ENCODE measurements around the gene GCK. TPM values are rescaled to one million over a fixed set of nuclear protein-coding genes. Genes with fewer than 3 reads are reported as not detected.

GCK gene
- total RNA-seq, 1 donor from 2014 or later, result 2.7 TPM

DNA sequence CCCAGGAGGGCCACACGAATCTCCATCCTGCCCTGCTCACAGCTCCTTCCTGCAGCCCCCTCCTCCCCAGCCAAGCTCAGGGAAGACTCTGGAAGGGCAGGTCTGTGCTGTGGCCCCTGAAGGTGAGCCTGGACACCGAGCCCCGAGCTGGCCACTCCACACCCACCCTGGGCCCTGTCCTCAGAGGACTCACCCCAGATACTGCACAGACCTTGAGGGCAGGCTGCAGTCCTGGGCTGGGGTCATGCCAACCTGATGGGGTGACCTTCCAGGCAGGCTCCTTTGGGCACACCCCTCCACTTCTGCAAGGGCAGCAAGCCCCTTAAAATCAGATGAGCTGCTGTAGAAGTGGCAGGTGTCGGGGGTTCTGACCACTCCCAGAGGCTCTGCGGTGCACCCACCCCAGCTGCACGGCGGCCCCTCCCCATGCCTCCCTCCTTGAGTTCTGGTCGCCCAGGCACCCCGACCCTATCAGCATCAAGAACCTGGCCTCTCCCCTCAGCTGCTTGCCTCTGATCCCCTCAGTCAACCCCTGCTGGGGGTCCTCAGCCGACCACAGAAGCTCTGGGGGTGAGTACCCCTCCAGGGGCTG, 35.8 kb upstream of the GCK start:
- intact Hi-C loops (cut with DNase I), result no loop called here
- no peak overlapping the region for H3K4me3 ChIP-seq

GRCh38 chr7:44224080-44224973, 35.1 kb upstream of the GCK start:
- DNase-seq (ENCODE audit: low spot score in 2 of 2), result no peak
- Histone ChIP-seq H3K27ac (no peak overlapping the region), H3K36me3 (no peaks in the 10 kb centered on the region), H3K27me3 (no peaks in the 10 kb centered on the region), H3K4me1 (no peaks in the 10 kb centered on the region), H3K9me3 (no peaks in the 10 kb centered on the region), H3K4me3 (no peak overlapping the region)
- TF ChIP-seq, protein P1, sequence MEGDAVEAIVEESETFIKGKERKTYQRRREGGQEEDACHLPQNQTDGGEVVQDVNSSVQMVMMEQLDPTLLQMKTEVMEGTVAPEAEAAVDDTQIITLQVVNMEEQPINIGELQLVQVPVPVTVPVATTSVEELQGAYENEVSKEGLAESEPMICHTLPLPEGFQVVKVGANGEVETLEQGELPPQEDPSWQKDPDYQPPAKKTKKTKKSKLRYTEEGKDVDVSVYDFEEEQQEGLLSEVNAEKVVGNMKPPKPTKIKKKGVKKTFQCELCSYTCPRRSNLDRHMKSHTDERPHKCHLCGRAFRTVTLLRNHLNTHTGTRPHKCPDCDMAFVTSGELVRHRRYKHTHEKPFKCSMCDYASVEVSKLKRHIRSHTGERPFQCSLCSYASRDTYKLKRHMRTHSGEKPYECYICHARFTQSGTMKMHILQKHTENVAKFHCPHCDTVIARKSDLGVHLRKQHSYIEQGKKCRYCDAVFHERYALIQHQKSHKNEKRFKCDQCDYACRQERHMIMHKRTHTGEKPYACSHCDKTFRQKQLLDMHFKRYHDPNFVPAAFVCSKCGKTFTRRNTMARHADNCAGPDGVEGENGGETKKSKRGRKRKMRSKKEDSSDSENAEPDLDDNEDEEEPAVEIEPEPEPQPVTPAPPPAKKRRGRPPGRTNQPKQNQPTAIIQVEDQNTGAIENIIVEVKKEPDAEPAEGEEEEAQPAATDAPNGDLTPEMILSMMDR (IDR thresholded peaks at IDR 0.05), result no peak
- intact Hi-C loops (cut with DNase I), result no loop called here

More for the DNA sequence above, 35.8 kb upstream of the GCK start:
- TF ChIP-seq, protein P1 (IDR thresholded peaks at IDR 0.05), result no peak
- no peaks in the 10 kb centered on the region for H3K27me3 ChIP-seq
- H3K4me1 ChIP-seq, result no peaks in the 10 kb centered on the region
- peak in 1 of 2 donors; percentile 59 for DNase-seq (ENCODE audit: low spot score in 2 of 2)
- no peaks in the 10 kb centered on the region for H3K9me3 ChIP-seq
- H3K27ac ChIP-seq, result no peak overlapping the region
- no peaks in the 10 kb centered on the region for H3K36me3 ChIP-seq

DNA sequence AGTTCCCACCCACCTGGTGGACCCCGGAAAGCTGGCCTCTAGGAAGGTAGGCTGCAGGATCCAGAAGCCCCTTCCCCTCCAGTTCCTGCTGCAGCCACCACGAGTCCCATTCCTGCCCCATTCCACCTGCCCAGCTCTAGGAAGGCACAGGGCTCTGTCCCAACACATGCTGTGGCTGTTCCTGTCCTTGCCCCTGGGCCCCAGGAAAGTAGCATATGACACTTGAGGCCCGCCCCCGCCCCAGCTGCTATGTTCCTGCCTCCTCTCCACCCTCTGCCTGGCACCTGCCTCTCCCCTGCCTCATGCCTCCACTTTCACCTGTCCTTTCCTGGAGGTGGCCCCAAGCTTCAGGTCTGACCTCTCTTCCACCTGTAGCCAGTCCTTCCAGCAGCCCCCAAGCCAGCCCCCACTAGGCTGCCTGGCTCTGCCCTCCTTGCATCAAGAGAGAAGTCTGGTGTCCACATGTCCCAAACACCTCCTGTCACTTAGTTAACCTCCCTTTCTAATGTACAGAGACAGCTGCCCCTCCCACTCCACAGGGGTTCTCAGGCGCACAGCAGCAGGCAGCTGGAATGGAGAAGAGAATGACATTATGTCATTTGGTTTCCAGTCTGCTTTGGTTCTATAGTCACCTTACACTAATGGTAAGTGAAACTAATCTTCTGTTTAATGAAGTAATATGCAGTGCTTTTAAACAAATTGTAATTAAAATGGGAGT, 34.3 kb upstream of the GCK start:
- Histone ChIP-seq H3K27me3 (no peaks in the 10 kb centered on the region), H3K4me1 (no peaks in the 10 kb centered on the region), H3K36me3 (no peaks in the 10 kb centered on the region), H3K27ac (no peak overlapping the region), H3K4me3 (no peak overlapping the region), H3K9me3 (no peaks in the 10 kb centered on the region)
- intact Hi-C loops (cut with DNase I), result no loop called here
- no peak for DNase-seq (ENCODE audit: low spot score in 2 of 2)
- TF ChIP-seq, protein P1 (IDR thresholded peaks at IDR 0.05), result no peak

DNA sequence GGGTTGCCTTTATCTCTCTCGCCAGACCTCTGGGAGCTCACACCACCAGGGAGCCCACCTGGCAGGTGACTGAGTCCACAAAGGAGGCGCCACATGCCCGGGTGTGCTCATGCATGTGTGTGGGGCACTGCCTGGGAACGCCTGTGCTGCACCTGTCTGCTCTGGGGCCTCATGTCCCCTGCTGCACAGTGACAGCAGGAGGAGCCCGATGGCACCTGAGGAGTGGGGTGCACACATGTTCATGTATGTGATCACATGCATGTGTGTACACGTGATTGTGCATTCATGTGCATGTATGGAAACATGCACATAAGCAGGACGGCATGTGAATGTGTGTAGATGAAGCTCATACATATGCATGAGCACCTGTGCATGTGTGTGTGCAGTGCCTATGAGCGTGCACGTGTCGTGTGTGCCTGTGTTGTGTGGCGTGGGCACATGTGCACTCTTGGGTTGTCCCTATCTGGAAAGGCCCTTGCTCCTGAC, 33.6 kb upstream of the GCK start:
- DNase-seq (ENCODE audit: low spot score in 2 of 2), result no peak
- Histone ChIP-seq H3K27me3 (no peaks in the 10 kb centered on the region), H3K36me3 (no peaks in the 10 kb centered on the region), H3K27ac (no peak overlapping the region), H3K9me3 (no peaks in the 10 kb centered on the region), H3K4me3 (no peak overlapping the region), H3K4me1 (no peaks in the 10 kb centered on the region)
- TF ChIP-seq, protein P1 (IDR thresholded peaks at IDR 0.05), result no peak
- intact Hi-C loops (cut with DNase I), result no loop called here

- no peaks in the 10 kb centered on the region for H3K36me3 ChIP-seq
- H3K27ac ChIP-seq, result no peak overlapping the region
- no peaks in the 10 kb centered on the region for H3K9me3 ChIP-seq
- TF ChIP-seq, protein P1 (IDR thresholded peaks at IDR 0.05), result no peak
- no peak overlapping the region for H3K4me3 ChIP-seq
- H3K4me1 ChIP-seq, result no peaks in the 10 kb centered on the region
- no peak for DNase-seq (ENCODE audit: low spot score in 2 of 2)
- intact Hi-C loops (cut with DNase I), result no loop called here
- no peaks in the 10 kb centered on the region for H3K27me3 ChIP-seq
These were observed 32.8 kb upstream of the GCK start for GRCh38 chr7:44222074-44222473.
